Hepatocyte (in vitro differentiated cells): ENCODE measurements around the gene IDH3G.

Experiments used
- CTCF ChIP-seq: fragments of 200-600 bp; sonication (generic); IDR thresholded peaks from 2 replicates; pipeline ENCODE4 v1.5.1; 2016; ENCODE audit warnings: antibody characterized with exemption, mild to moderate bottlenecking; ENCODE audit not compliant: poor library complexity
- EZH2 ChIP-seq: fragments of 200-600 bp; sonication (generic); IDR thresholded peaks from 2 replicates; pipeline ENCODE4 v1.6.1; 2016; ENCODE audit warnings: antibody characterized with exemption, mild to moderate bottlenecking, borderline replicate concordance

DNA sequence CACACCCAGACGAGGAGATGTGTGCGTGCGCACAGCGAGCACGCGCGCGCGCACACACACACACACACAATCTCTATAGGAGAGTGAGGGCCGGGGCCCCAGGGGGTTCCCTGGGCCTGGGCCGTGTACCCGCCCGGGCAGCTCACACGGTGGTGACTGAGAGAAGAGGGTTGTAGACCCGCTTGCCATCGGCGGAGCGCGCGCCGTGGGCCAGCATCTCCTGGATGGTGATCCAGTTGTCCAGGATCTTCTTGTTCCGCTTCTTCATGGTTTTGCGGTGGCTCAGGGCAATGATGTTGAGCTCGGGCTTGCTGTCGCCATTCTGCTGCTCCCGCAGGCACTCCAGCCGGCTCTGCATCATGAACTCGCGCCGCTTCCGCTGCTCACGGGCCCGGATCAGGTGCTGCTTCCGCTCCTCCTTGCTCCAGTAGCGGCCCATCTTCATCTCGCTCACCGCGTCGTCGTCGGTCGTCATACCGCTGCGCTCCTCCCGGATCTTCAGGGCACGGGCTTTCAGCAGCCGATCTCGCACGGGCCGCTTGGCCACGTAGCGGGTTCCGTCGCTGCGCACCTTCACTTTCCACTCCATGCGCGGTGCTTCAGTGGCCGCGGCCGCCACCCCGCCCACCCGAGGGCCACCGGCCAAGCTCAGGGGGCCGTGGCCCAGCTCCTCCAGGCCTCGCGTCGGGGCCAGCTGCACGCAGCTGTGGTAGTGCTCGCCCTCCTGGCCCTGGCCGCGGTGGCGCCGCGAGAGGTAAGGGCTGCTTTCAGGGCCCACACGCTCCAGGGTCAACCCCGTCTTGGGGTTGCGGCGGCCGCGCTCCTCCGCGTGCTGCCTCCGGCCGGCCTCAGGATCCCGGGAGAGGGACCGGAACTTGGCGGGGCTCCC lies 9.3 kb upstream of the IDH3G start:
- TF ChIP-seq CTCF = no peak
- no peak for TF ChIP-seq EZH2
